HFFc6 (cell line): ENCODE measurements around the gene PPP2R2B. TPM values are rescaled to one million over a fixed set of nuclear protein-coding genes. Genes with fewer than 3 reads are reported as not detected.

Experiments used
- DNase-seq: peaks from one replicate; pipeline ENCODE4 v3.0.0-alpha.2; 2018
- H3K27ac Mint-ChIP-seq: 2 replicates; pipeline ENCODE4 v1.8.0; 2020; ENCODE audit warnings: mild to moderate bottlenecking, mixed read lengths
- H3K27me3 Mint-ChIP-seq: 2 replicates; pipeline ENCODE4 v1.8.0; 2021; ENCODE audit warnings: mild to moderate bottlenecking, moderate library complexity, mixed read lengths; ENCODE audit not compliant: insufficient read depth
- H3K36me3 Mint-ChIP-seq: 2 replicates; pipeline ENCODE4 v1.8.0; 2021; ENCODE audit warnings: low read depth, mixed read lengths
- H3K4me1 Mint-ChIP-seq: 2 replicates; pipeline ENCODE4 v1.8.0; 2020; ENCODE audit warnings: low read depth, mixed read lengths
- H3K4me3 Mint-ChIP-seq: 2 replicates; pipeline ENCODE4 v1.8.0; 2020; ENCODE audit warnings: mild to moderate bottlenecking, moderate library complexity, mixed read lengths
- H3K9me3 Mint-ChIP-seq: 2 replicates; pipeline ENCODE4 v1.8.0; 2020; ENCODE audit warnings: mild to moderate bottlenecking, mixed read lengths
- CTCF ChIP-seq: fragments of 200-600 bp; sonication (generic); IDR thresholded peaks from 2 replicates; pipeline ENCODE4 v1.5.0; 2021; ENCODE audit warnings: antibody characterized with exemption, mild to moderate bottlenecking
- total RNA-seq, 6 experiments: library from RNA; stranded (reverse); fragmentation: NEBNext Ultra II Directional; extraction: Animal tissue kit (Norgen Biotek cat#: 25700); gene quantifications; 2 replicates in 1 of 6; 3 replicates in 5 of 6; pipeline ENCODE4 v1.2.3, GENCODE V29; 2021

PPP2R2B gene
- total RNA-seq, 6 experiments from 2014 or later = not detected

- no peaks in the 10 kb centered on the region for H3K27me3 Mint-ChIP-seq
- DNase-seq = no peak
- H3K9me3 Mint-ChIP-seq = peaks cover 10% of the 10 kb centered on the region
- H3K36me3 Mint-ChIP-seq = no peaks in the 10 kb centered on the region
- no peaks in the 10 kb centered on the region for H3K4me1 Mint-ChIP-seq
- no peak for TF ChIP-seq CTCF
- no peak overlapping the region for H3K27ac Mint-ChIP-seq
- no peak overlapping the region for H3K4me3 Mint-ChIP-seq
Measured at GRCh38 chr5:146756546-146756945, 122.0 kb downstream of the PPP2R2B start.

- DNase-seq = no peak
- no peak for TF ChIP-seq CTCF
- no peak overlapping the region for H3K27ac Mint-ChIP-seq
- H3K4me1 Mint-ChIP-seq = no peaks in the 10 kb centered on the region
- H3K27me3 Mint-ChIP-seq = peaks cover under 1% of the 10 kb centered on the region; the same call in 1 of the 2 replicates
- peaks cover 13% of the 10 kb centered on the region for H3K9me3 Mint-ChIP-seq
- H3K4me3 Mint-ChIP-seq = no peak overlapping the region
- H3K36me3 Mint-ChIP-seq = no peaks in the 10 kb centered on the region
Measured at GRCh38 chr5:146755793-146756192, 122.8 kb downstream of the PPP2R2B start.

- peaks cover 8% of the 10 kb centered on the region for H3K9me3 Mint-ChIP-seq
- H3K27ac Mint-ChIP-seq = no peak overlapping the region
- no peak for TF ChIP-seq CTCF
- no peaks in the 10 kb centered on the region for H3K36me3 Mint-ChIP-seq
- no peak for DNase-seq
- peaks cover 2% of the 10 kb centered on the region; the same call in 1 of the 2 replicates for H3K27me3 Mint-ChIP-seq
- no peak overlapping the region for H3K4me3 Mint-ChIP-seq
- no peaks in the 10 kb centered on the region for H3K4me1 Mint-ChIP-seq
Measured at GRCh38 chr5:146754621-146755020, 123.9 kb downstream of the PPP2R2B start.

GRCh38 chr5:146753641-146754040 lies 124.9 kb downstream of the PPP2R2B start:
- TF ChIP-seq CTCF = no peak
- Mint-ChIP-seq H3K27me3 (peaks cover 2% of the 10 kb centered on the region; the same call in 1 of the 2 replicates), H3K4me3 (no peak overlapping the region), H3K27ac (no peak overlapping the region), H3K9me3 (peaks cover 13% of the 10 kb centered on the region), H3K4me1 (no peaks in the 10 kb centered on the region), H3K36me3 (peaks cover 4% of the 10 kb centered on the region; the same call in 1 of the 2 replicates)
- DNase-seq = no peak

GRCh38 chr5:146751781-146752401 lies 126.7 kb downstream of the PPP2R2B start:
- TF ChIP-seq CTCF = no peak
- H3K4me3 Mint-ChIP-seq = no peak overlapping the region
- DNase-seq = no peak
- H3K4me1 Mint-ChIP-seq = no peaks in the 10 kb centered on the region
- peaks cover 4% of the 10 kb centered on the region; the same call in 1 of the 2 replicates for H3K36me3 Mint-ChIP-seq
- no peak overlapping the region for H3K27ac Mint-ChIP-seq
- peaks cover 19% of the 10 kb centered on the region for H3K9me3 Mint-ChIP-seq
- peaks cover 2% of the 10 kb centered on the region; the same call in 1 of the 2 replicates for H3K27me3 Mint-ChIP-seq
